GM18951 (cell line): ENCODE data around the gene PM20D2.

ENCODE experiments used
- POLR2A ChIP-seq: IDR thresholded peaks from 4 replicates; pipeline ENCODE4 v1.6.1; 2011; ENCODE audit warnings: mild to moderate bottlenecking; ENCODE audit not compliant: insufficient read length, insufficient read depth; ENCODE audit errors: extremely low read depth
- in situ Hi-C: fragments of 300-500 bp; cut with MboI; formaldehyde crosslinking; loops from one replicate; pipeline ENCODE4 v1.12.0; 2022; ENCODE audit warnings: low sequenced_read_pairs, mixed read lengths, inconsistent platforms; ENCODE audit not compliant: unreplicated experiment

Gene PM20D2

DNA sequence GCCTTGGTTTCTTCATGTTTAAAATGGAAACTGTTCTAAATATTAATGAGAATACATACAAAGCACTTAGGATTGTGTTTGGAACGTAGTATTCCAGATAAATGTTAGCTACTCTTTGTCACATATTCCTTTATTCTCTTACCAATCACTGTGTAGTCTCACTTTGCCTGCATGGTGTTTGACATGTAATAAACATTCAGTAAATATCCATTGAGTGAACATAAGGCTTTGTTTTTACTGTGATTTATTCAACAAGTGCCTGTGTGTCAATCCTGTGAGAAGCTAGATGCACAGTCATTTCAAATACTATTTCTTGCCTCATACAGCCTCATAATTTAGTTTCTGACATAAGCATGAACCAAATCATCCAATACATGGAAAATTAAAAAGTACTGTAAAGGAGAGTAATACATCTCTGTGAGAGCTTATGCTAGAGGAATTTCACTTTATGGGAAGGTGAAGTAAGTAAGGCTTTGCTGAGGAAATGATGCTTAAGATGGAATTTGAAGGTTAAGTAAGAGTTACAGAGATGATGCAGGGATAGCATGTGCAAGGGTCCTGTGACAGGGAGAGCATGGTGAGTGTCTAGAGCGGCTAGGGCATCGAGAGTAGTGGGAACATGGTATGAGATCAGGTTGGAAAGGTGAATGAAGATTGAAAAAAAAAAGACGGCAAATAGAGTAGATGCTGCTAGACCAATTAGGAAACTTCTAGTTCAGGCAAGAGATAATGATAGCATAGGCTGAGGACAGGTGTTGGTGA lies 14.7 kb downstream of the PM20D2 start:
- in situ Hi-C loops = no loop called here
- TF ChIP-seq POLR2A = no peak

- in situ Hi-C loops = no loop called here
- no peak for TF ChIP-seq POLR2A
Measured at GRCh38 chr6:89161326-89162046, 15.6 kb downstream of the PM20D2 start.

- TF ChIP-seq POLR2A = no peak
- in situ Hi-C loops = no loop called here
Measured at GRCh38 chr6:89162047-89162371, 16.2 kb downstream of the PM20D2 start.

GRCh38 chr6:89172131-89172530 lies 26.3 kb downstream of the PM20D2 start:
- in situ Hi-C loops = no loop called here
- TF ChIP-seq POLR2A = no peak

GRCh38 chr6:89173634-89174033 lies 27.8 kb downstream of the PM20D2 start:
- in situ Hi-C loops = no loop called here
- TF ChIP-seq POLR2A = no peak

DNA sequence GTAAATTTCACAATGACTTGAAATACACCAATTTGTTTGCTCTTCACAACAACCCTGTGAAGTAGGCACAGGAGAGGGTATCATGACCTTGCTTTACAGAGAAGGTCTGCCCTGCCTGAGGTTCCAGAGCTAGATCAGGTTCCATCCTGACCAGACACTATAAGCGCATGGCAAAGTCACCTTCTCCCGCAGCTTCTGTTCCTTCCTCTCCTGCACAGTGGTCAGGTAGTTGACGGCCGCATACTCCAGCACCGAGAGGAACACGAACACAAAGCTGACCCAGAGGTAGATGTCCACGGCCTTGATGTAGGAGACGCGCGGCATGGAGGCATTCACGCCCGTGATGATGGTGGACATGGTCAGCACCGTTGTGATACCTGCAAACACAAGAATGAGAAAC lies 34.3 kb downstream of the PM20D2 start:
- in situ Hi-C loops = no loop called here
- TF ChIP-seq POLR2A = no peak

DNA sequence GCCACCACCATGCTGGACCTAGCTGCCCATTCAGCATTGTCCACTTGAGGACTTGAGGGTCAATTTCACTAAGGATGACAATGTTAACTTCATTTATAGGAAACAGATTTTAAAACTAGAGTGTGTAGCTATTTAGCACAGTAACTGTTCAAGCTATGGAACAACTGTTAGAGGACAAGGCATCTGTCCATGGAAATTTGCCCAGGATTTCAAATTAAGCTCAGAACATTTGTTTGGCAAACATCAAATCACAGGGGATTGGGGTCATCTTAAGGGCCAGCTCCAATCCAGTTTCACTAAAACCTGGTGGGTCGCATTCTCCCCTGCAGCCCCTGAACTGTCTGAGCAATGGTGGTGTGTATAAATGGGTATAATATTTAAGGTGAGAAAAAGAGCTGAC lies 35.1 kb downstream of the PM20D2 start:
- in situ Hi-C loops = no loop called here
- TF ChIP-seq POLR2A = no peak

- in situ Hi-C loops = no loop called here
Measured at GRCh38 chr6:89183294-89183693, 37.4 kb downstream of the PM20D2 start.

DNA sequence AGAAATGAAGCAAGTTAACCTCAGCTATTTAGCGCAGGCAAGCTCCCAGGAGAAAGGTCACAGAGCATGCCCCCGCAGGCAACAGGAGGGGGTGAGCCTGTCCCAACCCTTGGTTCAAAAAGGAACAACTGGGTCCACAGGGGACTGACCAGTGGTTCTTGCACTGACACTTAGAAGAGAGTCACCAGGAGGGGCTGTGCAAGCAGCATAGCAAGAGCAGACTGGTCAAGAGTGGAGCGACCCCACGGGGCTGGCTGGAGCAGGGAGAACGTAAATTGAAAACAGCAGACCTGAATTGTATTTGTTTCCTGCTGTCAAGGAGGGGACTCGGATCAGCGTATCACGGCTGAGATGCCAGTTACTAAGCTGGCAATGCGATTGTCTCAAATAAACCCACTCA lies 38.5 kb downstream of the PM20D2 start:
- in situ Hi-C loops = no loop called here
- TF ChIP-seq POLR2A = no peak

More at GRCh38 chr6:89183294-89183693, 37.4 kb downstream of the PM20D2 start:
- no peak for TF ChIP-seq POLR2A

- in situ Hi-C loops = no loop called here
- TF ChIP-seq POLR2A = no peak
Measured at GRCh38 chr6:89186762-89187161, 40.9 kb downstream of the PM20D2 start.

- in situ Hi-C loops = no loop called here
- TF ChIP-seq POLR2A = no peak
Measured at GRCh38 chr6:89187504-89187903, 41.6 kb downstream of the PM20D2 start.

GRCh38 chr6:89190741-89191140 lies 44.9 kb downstream of the PM20D2 start:
- no peak for TF ChIP-seq POLR2A
- in situ Hi-C loops = no loop called here

- in situ Hi-C loops = no loop called here
- TF ChIP-seq POLR2A = no peak
Measured at GRCh38 chr6:89194559-89194958, 48.7 kb downstream of the PM20D2 start.

- in situ Hi-C loops = no loop called here
- no peak for TF ChIP-seq POLR2A
Measured at GRCh38 chr6:89197141-89197540, 51.3 kb downstream of the PM20D2 start.
